Renal cortical epithelial cell (primary cell): ENCODE data around the gene MYOM1. TPM values are rescaled to one million over a fixed set of nuclear protein-coding genes. Genes with fewer than 3 reads are reported as not detected.

Experiments used
- DNase-seq: peaks from one replicate; pipeline ENCODE4 v3.0.0-alpha.2; 2011; ENCODE audit warnings: low read depth
- total RNA-seq: library from RNA; depleted of rRNA; stranded (reverse); fragments of >200 nt; gene quantifications from 2 replicates; pipeline ENCODE4 v1.2.3, GENCODE V29; 2014

The MYOM1 gene
- total RNA-seq: 0.99 TPM in 1 of 2 replicates, not detected in the other

DNA sequence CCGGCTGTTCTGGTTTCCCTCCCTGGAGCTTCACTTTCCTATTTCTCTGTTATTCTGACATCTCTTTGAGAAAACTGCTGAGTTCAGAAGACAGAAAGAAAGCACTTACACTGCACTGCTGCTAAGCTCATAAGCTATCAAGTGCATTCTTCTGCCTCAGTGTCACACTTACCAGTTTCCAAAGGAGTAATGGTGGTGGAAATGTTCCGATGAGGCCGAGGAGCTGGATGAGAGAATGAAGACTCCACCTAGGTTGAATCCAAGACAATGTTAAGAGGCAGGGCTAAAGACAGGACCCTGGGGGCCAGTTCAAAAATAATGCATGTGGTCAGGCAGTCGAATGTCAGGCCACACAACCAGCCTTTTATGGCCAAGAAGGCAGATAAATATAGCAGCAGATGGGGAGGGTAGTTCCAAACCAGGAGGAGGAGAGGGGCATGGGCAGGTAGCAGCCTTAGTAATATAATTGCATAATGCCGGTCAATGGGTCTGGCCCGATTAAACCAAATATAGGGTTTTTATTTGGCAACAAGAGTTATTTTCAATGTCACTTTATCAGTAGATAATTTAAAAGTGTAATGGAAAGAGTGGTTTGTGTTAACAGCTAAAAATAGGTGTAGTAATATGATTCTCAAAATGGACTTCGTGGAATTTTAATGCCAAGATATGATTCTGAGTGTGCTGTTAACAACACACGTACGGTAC is at the start of gene MYOM1:
TSS of gene MYOM1 (minus strand) at position 338 of the 705 bp plus-strand sequence. CDS start 4,745 bp downstream, outside the sequence.
- no peak for DNase-seq

DNA sequence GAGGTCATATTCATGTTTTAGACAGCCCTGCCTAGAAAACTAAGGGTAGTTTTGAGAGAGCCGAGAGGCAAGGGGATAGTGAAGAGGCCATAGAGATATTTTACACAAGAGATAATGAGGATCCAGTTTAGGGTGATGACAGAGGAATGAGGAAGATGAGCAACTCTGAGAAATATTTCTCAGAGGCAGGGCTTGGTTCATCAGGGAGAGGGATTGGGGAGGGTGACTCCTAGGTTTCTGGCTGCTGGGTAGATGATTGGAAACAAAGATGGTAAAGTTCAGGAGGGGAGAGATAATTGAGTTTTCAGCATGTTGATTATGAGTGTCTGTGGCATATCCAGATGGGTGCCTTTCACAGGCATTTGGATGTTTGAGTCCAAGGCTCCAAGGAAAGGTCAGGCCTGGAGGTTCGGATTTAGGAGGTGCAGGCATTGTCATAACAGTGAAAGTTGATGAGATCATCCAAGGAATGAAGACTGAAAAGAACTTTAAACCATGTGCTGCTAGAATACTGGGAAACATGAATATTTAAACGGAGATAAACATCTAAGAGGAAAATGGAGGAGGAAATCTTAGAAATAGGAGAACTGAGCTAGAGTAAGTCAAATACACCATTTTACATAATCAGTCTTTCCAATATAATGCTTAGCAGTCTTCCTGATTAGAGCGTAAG is 49.6 kb upstream of the MYOM1 start:
- no peak for DNase-seq

DNA sequence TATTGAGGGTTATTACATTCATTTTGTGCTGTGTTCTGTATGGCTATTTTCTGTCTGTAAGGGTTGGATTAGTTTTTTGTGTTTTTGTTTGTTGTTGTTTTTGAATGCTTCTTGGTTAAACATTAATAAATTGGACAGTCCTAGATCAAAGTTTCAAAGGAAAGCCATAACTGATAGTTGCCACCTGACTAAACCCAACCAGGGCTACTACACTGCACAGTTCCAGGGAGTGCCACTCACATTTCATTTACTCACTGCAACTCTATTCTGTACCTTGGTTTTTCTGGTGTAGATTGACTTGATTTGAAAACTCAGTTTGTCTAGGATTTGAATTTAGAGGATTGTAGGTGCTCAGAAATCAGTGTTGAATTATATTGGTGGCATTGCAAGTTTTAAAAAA is 48.5 kb upstream of the MYOM1 start:
- DNase-seq: no peak

DNA sequence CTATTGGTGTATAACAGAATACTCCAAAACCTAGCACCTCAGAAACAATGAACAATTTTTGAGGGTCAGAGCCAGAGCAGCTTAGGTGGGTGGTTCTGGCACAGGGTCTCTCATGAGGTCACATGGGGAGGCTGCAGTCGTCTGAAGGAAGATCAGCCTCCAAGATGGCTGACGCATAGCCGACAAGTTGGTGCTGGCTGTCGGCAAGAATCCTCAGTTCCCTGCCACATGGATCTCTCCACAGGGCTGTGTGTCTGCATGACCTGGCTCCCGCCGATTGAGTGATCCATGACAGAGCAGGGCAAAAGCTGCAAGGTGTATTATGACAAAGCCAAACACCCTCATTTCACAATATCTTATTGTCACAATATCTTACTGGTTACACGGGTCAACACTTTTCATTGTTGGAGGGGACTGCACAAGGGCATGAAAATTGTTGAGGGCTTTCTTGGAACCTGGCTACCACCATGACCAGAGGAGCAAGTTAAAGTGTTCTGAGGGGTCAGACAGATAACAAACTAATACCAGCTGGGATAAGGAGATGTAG is 46.4 kb upstream of the MYOM1 start:
- no peak for DNase-seq

DNA sequence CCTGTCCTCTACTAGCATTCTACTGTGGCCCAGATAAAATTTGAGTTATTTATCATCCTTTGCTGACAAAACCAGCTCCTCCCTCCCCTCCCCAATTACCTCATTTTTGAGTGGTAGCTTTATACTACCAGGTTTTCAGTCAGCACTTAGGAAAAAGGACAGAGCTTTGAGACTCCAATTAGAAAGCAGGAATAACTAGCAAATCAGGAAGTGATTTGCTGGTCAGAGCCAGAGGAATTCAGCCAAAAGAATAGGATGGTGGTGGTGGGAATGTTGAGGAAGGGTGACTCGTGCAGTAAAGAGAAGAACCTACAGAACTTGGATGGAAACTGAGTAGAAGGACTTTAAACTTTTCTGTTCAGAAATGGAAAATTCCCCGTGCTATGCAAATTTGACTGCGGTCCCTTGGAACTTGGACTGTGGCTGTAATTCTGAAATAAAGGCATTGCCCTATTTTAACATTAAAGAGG is 45.8 kb upstream of the MYOM1 start:
- peak; percentile 57 for DNase-seq

DNA sequence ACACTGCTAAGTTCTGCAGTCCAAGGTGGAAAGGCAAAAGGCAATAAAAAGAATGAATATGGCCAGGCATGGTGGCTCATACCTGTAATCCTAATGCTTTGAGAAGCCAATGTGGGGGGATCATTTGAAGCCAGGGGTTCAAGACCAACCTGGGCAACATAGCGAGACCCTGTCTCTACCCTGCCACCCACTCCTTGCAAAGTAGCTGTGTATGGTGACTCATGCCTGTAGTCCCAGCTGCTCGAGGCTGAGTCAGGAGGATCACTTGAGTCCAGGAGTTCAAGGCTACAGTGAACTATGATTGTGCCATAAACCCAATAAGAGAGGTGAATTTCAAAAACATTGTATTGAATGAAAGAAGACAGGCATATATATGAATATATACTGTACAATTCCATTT is 44.6 kb upstream of the MYOM1 start:
- no peak for DNase-seq

DNA sequence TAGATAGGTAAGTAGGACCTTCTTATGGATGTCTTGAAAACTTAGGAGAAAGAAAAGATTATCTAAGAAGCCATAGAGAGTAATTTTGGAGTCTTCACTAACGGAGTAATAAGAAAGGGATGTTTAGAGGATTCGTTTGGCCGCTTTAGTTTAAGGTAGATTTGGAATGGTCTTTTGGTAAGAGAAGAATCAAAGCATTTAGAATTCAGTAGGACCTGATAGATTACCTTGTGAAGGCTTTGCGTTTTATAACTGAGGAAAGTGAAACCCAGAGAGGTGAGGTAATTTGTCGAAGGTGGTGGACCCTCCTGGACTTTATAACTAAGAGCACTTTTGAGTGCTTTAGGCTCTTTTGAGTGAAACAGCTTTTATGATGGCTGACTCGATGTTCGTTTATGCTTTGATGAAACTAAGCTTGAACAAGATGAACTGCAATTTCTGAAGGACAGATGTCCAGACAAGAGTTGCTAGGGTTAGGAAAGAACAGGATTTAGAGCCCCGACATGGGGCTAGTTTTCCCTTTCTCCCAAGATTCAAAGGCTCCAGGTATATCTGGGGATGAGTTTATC is 43.4 kb upstream of the MYOM1 start:
- DNase-seq: no peak

DNA sequence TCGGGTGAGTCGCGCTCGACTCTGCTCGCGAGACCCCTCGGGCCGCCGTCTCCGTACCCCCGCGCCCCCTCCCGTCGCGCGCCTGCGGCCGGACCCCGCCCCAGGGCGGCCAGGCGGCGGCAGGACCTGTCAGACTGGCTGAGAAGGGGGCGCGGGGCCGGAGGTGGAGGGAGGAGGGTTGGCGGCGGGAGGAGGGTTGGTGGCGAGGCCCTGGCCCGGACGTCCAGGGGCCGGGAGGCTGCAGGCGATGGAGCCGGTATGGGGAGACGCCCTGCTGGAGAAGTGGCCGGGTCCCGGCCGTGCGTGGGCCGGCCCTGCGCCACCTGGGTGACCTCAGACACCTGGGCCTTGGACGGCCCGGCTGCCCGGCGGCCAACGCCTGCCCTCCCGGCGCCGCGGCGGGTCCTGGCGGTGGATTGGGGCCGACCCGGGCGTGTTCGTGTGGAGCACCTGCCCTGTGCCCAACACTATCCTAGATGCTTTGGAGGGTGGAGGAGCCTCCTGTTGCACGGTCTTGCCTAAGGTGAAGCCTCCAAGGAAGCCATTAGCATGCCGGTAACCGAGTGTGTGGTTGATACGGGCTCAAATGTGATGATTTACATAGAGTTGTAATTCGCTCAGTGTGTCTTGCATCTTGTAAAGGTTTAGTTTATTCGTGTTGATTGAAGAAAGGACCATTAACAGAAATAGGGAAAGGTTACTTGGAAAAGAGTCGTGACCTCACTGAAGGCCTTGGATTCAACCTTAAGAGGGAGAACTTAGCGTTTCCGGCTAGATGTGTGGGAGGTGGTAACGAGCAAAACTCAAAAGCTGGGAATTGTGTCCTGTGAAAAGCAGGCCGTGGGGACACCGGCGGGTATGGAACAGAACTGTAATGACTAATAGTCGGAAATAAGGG is 42.7 kb upstream of the MYOM1 start:
- DNase-seq: peak; percentile 46

DNA sequence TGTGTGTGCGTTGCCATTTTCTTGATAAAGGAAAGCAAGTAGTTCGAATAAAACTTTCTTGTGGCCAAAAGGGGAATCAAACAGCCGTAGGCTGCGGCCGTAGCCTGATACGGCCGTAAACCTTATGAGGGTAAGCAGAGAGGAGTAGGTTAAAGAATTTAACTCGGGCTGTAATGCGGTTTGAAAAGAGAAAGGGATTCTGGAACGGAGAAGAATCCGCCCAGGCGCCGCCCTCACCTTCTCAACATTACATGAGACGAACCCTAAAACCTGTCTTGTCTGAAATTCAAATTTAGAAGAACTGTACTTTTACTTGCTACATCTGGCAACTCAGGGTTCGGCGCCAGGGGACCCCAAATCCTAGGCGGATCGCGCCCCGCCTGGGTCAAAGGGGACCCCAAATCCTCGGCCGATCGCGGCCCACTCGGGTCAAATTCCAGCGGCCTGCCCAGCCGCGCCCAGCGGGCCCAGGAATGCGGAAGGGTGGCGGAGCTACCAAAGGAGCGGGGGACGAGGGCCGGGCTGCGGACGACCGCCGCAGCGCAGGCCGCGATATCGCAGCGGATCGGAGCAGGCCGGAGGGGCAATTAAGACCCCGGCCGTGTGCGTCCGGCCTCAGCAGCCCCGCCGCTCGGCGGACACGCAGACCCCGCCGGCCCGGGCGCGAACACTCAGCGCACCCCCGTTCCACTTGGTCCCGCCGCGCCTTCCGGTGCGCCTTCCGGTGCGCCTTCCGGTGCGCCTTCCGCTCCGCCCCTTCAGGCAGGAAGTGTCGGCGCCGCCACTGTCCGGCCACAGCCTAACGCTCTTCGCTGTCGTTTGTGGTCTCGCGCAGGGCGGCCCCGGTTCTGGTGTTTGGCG is 41.8 kb upstream of the MYOM1 start, which contains the start of gene MYL12B:
TSS of gene MYL12B (plus strand) at position 761 of the 861 bp plus-strand sequence. CDS start 10,766 bp downstream, outside the sequence.
- peak; percentile 67 for DNase-seq

DNA sequence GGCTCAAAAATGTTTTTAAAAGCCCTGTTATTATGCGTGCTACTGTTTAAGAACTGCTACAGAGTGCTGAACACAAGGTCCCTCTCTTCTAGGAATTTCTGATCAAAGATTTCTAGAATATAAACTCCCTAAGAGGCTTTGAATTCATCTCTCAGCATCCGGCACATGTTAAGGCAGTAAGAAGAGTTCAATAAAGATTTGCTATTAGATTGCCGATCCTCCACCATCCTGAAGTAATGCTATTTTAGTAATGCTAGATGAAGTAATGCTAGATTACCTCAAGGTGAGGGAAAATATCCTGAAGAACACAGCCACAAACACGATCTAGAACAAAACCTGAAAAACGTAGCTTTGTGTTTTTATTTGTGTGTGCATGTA is 41.2 kb upstream of the MYOM1 start:
- DNase-seq: no peak

DNA sequence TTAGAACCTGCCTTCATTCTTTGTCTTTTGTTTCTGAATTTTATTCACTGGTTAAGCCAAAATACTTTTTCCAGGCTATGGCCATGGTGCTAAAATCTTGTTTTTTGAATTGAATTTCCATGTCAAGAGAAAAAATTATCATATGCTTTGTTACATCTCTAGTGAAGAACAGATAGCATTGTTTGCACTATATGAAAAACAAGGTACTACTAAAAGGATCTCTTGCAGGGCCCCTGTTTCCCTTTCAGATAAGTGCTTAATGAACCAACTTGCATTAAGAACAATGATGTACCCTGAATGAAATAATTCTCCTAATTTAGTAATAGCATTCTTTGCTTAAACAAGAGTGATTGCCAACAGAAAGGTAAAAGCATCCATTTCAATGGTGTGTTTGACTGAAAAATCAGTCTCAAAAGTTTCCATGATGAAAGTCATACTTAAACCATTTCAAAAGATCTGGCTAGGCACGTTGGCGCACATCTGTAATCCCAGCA is 37.9 kb upstream of the MYOM1 start:
- DNase-seq: no peak

DNA sequence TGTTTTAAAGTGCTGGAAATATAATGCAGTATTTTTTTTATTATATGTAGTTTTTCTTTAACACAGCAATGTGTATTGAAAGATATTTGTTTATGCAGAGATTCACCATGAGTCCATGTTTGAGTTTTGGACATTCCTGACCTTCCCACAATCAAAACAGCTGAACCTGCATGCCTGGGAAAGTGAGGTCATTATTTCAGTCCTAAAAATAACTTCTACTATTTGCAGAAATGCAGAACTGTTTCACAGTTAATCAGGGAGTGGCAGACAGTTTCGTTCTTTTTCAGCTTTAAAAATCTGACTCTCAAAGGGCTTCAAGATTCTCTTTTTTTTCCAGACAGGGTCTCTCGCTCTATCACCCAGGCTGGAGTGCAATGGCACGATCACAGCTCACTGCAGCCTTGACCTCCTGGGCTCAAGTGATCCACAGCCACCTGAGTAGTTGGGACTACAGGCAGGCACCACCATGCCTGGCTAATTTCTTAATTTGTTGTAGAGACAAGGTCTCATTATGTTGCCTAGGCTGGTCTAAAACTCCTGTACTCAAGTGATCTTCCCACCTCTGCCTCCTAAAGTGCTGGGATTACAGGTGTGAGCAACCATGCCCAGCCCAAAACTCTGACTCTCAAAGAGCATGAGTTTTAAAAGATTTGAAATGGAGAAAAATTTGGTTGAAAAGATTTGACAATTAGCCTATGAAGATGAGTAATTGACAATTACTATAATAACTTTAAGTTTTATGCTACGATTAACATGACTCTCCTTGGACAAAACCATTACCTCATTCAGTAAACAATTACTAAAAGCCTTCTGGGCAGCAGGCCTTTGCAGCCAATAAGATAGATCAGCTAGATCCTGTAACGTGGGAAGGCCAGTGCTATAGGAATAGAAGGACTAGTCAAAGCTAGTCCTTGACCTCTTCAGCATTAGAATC is 37.2 kb upstream of the MYOM1 start:
- DNase-seq: peak; percentile 50

DNA sequence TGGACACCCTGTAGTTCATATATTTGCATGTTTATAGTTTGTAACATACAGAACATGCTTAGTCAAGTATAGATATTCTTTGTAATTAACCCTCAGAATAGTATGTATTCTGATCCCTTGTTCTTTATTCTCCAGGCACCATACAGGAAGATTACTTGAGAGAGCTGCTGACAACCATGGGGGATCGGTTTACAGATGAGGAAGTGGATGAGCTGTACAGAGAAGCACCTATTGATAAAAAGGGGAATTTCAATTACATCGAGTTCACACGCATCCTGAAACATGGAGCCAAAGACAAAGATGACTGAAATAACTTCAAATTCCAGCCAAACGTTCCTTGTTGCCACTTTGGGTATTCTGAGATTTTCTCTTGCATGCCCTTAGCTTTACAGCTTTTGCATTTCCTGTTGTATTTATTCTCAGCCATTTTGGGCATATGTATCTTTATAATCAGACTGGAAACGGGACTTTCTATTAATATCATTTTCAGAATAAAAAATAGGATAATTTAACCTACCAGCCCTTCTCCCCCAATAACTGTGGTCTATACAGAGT is 35.9 kb upstream of the MYOM1 start:
- no peak for DNase-seq

DNA sequence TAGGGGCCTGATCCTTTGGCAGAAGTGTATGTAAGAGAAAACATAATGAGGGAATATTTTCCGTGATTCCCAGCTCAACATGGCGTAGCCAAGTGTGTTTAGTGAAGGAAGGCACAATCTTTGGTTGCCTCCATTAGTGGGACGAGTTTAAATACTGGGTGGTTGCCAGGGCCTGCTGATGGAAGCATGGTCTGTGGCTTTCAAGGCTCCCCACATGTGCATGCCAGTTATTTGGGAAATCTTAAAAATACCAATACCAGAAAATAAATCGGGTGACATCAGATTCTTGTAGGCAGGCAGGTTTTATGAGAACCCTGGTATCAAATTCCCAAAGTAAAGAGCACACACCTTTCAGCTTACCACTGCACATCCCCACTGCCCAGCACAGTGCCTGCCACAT is 35.0 kb upstream of the MYOM1 start:
- no peak for DNase-seq

DNA sequence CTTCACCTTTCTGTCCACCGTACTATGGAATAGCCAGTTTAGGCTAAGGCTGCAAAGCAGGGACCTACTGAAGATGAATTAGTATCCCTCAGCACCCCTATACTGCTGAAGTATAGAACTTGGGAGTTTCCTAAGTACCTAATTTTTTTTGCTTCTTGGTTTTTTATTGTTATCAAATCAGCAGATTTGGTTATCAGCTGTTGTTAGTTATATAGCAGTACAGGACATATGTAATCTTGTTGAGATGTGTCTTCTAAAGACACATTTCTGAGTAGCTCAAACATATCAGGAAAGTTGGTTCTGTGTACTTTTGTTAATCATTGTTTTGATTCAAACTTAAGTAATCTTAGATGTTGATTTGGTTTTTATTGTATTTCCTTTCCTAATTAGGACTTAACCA is 33.1 kb upstream of the MYOM1 start:
- DNase-seq: no peak

DNA sequence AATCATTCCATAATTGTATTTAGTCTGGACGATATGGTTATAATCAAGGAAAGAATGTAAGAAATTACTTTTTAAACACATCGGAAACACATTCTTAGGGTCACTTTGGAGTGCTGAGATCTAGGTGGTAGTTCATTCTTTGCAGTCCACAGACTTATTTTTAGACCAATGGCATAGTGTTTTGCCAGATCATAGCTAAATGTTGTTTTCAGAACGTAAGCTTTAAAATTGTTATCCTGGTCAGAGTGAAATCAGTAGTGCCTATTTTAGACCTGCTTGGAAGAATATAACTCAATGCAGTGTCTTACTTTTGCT is 32.2 kb upstream of the MYOM1 start:
- DNase-seq: no peak

DNA sequence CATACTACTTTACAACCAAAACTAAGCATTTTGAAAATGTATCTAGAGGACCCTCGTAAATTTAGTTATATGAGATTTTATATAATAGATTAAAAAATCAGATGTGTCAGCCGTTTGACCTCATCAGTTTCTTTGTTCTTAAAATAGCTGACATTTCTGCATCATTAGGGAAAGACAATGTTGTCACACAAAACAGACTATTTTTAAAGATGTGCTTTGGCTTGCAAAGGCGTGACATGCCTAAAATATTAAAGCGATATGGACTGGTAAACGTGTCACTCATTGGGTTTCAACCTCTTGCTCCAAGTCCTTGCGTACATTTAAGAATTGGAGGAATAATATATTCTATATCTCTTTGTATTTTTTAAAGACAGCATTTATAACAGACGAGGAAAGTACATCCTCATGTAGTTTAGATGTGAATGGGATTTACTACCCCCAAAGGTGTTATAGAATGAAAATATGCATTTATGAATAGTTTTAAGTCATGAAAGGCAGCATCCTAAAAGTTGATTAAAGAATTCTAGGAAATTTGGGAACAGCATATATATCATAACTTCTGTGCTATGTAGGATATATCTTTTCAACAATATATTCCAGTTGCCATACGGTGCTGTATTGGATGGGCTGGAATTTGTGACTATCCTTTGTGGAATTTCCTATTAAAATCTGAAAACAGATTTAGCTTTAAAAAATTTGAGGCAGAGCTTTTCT is 31.6 kb upstream of the MYOM1 start:
- no peak for DNase-seq
